IMR-90 (cell line): Measurements from ENCODE around the gene CCR3. TPM values are rescaled to one million over a fixed set of nuclear protein-coding genes. Genes with fewer than 3 reads are reported as not detected.

ENCODE experiments used
- ATAC-seq: fragments of 200-7000 bp; cut with Tn5 transposase; 2 replicates; pipeline ENCODE4 v1.9.1; 2020; ENCODE audit warnings: low read depth, mild to moderate bottlenecking, moderate library complexity
- BruUV-seq: library from RNA; stranded (reverse); fragments of 400-500 nt; replicated peaks from 2 replicates; lab custom pipeline; 2021; lab: Mats Ljungman, UMichigan
- CTCF ChIA-PET: fragments of 300-600 bp; formaldehyde crosslinking; extraction: SDS; loops from one replicate; lab custom pipeline; 2021; ENCODE audit warnings: antibody characterized with exemption; lab: Yijun Ruan, JAX
- POLR2A ChIA-PET: fragments of 300-600 bp; sonication (Branson Sonifier 250); formaldehyde crosslinking; loops from one replicate; lab custom pipeline; 2022; ENCODE audit warnings: antibody characterized with exemption; ENCODE audit not compliant: unreplicated experiment; lab: Charles Lee
- DNase-seq: peaks from one replicate; pipeline ENCODE4 v3.0.0; 2013
- H2AFZ ChIP-seq: replicated peaks from 2 replicates; pipeline ENCODE3; 2013; ENCODE audit warnings: low read length, mild to moderate bottlenecking; ENCODE audit not compliant: poor library complexity
- H2AK5ac ChIP-seq: 2 replicates; pipeline ENCODE4 v1.6.1; 2013; ENCODE audit warnings: low read depth, low read length, inconsistent platforms
- H2AK9ac ChIP-seq: replicated peaks from 2 replicates; pipeline ENCODE3; 2013; ENCODE audit warnings: mild to moderate bottlenecking, low read depth, low read length, moderate library complexity; ENCODE audit not compliant: poor library complexity
- H2BK120ac ChIP-seq: 2 replicates; pipeline ENCODE4 v1.6.1; 2013; ENCODE audit warnings: low read depth, low read length, inconsistent platforms
- H2BK15ac ChIP-seq: 3 replicates; pipeline ENCODE4 v1.6.1; 2013; ENCODE audit warnings: low read depth, low read length, inconsistent platforms
- H2BK20ac ChIP-seq: 2 replicates; pipeline ENCODE4 v1.6.1; 2013; ENCODE audit warnings: low read depth, mild to moderate bottlenecking, inconsistent platforms, low read length, moderate library complexity
- H2BK5ac ChIP-seq: 2 replicates; pipeline ENCODE4 v1.6.1; 2013; ENCODE audit warnings: mild to moderate bottlenecking, low read depth, low read length, inconsistent platforms; ENCODE audit not compliant: poor library complexity, severe bottlenecking
- H3K14ac ChIP-seq: replicated peaks from 2 replicates; pipeline ENCODE4 v1.6.1; 2013; ENCODE audit warnings: low read depth, low read length, inconsistent platforms
- H3K18ac ChIP-seq: 2 replicates; pipeline ENCODE4 v1.6.1; 2013; ENCODE audit warnings: low read depth, low read length, control low read depth
- H3K23ac ChIP-seq: 2 replicates; pipeline ENCODE4 v1.6.1; 2013; ENCODE audit warnings: low read depth, low read length, inconsistent platforms
- H3K27ac ChIP-seq: 2 replicates; pipeline ENCODE4 v1.5.1; 2013; ENCODE audit warnings: mild to moderate bottlenecking, control low read depth, low read length; ENCODE audit not compliant: insufficient read depth
- H3K27me3 ChIP-seq: 2 replicates; pipeline ENCODE4 v1.6.1; 2013; ENCODE audit warnings: low read length; ENCODE audit not compliant: control insufficient read depth, insufficient read depth
- H3K36me3 ChIP-seq: 2 replicates; pipeline ENCODE4 v1.6.1; 2013; ENCODE audit warnings: low read length, mixed read lengths; ENCODE audit not compliant: control insufficient read depth, insufficient read depth
- H3K4ac ChIP-seq: 2 replicates; pipeline ENCODE4 v1.6.1; 2013; ENCODE audit warnings: low read depth, low read length, inconsistent platforms
- H3K4me1 ChIP-seq: 2 replicates; pipeline ENCODE4 v1.6.1; 2013; ENCODE audit warnings: low read length, mixed read lengths; ENCODE audit not compliant: control insufficient read depth, insufficient read depth
- H3K4me2 ChIP-seq: 2 replicates; pipeline ENCODE4 v1.6.1; 2013; ENCODE audit warnings: low read depth, mild to moderate bottlenecking, control low read depth, low read length, moderate library complexity
- H3K4me3 ChIP-seq: 2 replicates; pipeline ENCODE4 v1.5.1; 2013; ENCODE audit warnings: low read depth, mild to moderate bottlenecking, control low read depth, low read length, moderate library complexity; ENCODE audit not compliant: insufficient read depth
- H3K56ac ChIP-seq: 2 replicates; pipeline ENCODE4 v1.6.1; 2013; ENCODE audit warnings: low read length, inconsistent platforms; ENCODE audit not compliant: insufficient read depth; ENCODE audit errors: extremely low read depth
- H3K79me1 ChIP-seq, 2 experiments: 2 replicates each; pipeline ENCODE4 v1.6.1; 2013; ENCODE audit warnings: low read length in 2 of 2, inconsistent platforms in 1 of 2, low read depth in 1 of 2
- H3K9ac ChIP-seq: 2 replicates; pipeline ENCODE4 v1.6.1; 2013; ENCODE audit warnings: low read depth, low read length, control low read depth
- H3K9me1 ChIP-seq: 2 replicates; pipeline ENCODE4 v1.6.1; 2013; ENCODE audit warnings: low read length, inconsistent platforms; ENCODE audit not compliant: insufficient read depth
- H3K9me3 ChIP-seq: 2 replicates; pipeline ENCODE4 v1.6.1; 2013; ENCODE audit warnings: low read length; ENCODE audit not compliant: control insufficient read depth, insufficient read depth
- H4K20me1 ChIP-seq: 2 replicates; pipeline ENCODE4 v1.6.1; 2013; ENCODE audit warnings: low read length, inconsistent platforms; ENCODE audit not compliant: insufficient read depth
- H4K5ac ChIP-seq: 2 replicates; pipeline ENCODE4 v1.6.1; 2013; ENCODE audit warnings: mild to moderate bottlenecking, low read depth, low read length, control low read depth
- H4K8ac ChIP-seq, 2 experiments: 2 replicates each; pipeline ENCODE4 v1.6.1; 2013; ENCODE audit warnings: low read depth in 2 of 2, low read length in 2 of 2, control low read depth in 1 of 2, inconsistent platforms in 1 of 2
- H4K91ac ChIP-seq: 2 replicates; pipeline ENCODE4 v1.6.1; 2013; ENCODE audit warnings: low read depth, low read length, inconsistent platforms; ENCODE audit not compliant: insufficient read depth
- FOS ChIP-seq: fragments of 150-350 bp; IDR thresholded peaks from 2 replicates; pipeline ENCODE4 v1.6.1; 2016; ENCODE audit warnings: low read depth, low read length
- RAD21 ChIP-seq: IDR thresholded peaks from 2 replicates; pipeline ENCODE4 v1.6.1; 2012; ENCODE audit warnings: low read length, improper control_type of control experiment
- WGBS, 2 experiments: methylation state at CpG; one replicate each; pipeline versions ENCODE4 v1.1.5 to v1.1.7; 2013; ENCODE audit warnings: missing lambda C conversion rate in 2 of 2; ENCODE audit not compliant: insufficient read length in 1 of 2; ENCODE audit errors: extremely low coverage in 2 of 2; 5-methylcytosine and 5-hydroxymethylcytosine counted together
- dilution Hi-C: fragments of 300-500 bp; cut with HindIII; formaldehyde crosslinking; loops from one replicate; pipeline ENCODE4 v1.14.3; 2018; ENCODE audit warnings: low sequenced_read_pairs; ENCODE audit not compliant: unreplicated experiment
- in situ Hi-C: fragments of 300-500 bp; cut with MboI; formaldehyde crosslinking; loops from 3 replicates; pipeline ENCODE4 v1.14.3; 2019; ENCODE audit warnings: low sequenced_read_pairs, inconsistent platforms, mixed read lengths
- intact Hi-C: fragments of 100-400 bp; cut with micrococcal nuclease; formaldehyde crosslinking; loops from 2 replicates; pipeline ENCODE4 v1.10.0; 2022
- polyA plus RNA-seq, 3 experiments: library from polyadenylated mRNA; depleted of rRNA; stranded (reverse); fragments of >200 nt; gene quantifications; 2 replicates each; pipeline ENCODE4 v1.2.3, GENCODE V29; 2012; ENCODE audit warnings: low replicate concordance in 1 of 3
- total RNA-seq: library from RNA; depleted of rRNA; stranded (reverse); fragments of >200 nt; gene quantifications from 2 replicates; pipeline ENCODE4 v1.2.3, GENCODE V29; 2012
- TF ChIP-seq, protein P1 (sequence below): fragments of 150-350 bp; IDR thresholded peaks from 2 replicates; pipeline ENCODE4 v1.6.1; 2017; ENCODE audit warnings: mild to moderate bottlenecking, antibody characterized with exemption, low read length, low read depth

Gene CCR3
- total and polyA plus RNA-seq, 2 of the 4 experiments (the other 2 are of a cell fraction) = not detected

- Histone ChIP-seq H3K9me3 (no peaks in the 10 kb centered on the region), H2BK120ac (no peak overlapping the region), H3K4me3 (no peak overlapping the region), H4K91ac (no peak overlapping the region), H3K36me3 (no peaks in the 10 kb centered on the region), H4K20me1 (no peaks in the 10 kb centered on the region), H2BK20ac (no peak overlapping the region), H3K9ac (no peak overlapping the region), H3K27ac (no peak overlapping the region), H3K9me1 (0 out of 2 replicates have a peak, but pooled peaks cover 2% of the 10 kb centered on the region), H2AFZ (no peak overlapping the region), H2BK5ac (no peak overlapping the region), H3K4me1 (no peaks in the 10 kb centered on the region), H3K56ac (no peak overlapping the region), H2AK5ac (no peak overlapping the region), H3K14ac (no peak overlapping the region), H3K23ac (no peak overlapping the region), H3K4me2 (no peak overlapping the region), H2BK15ac (no peak overlapping the region), H2AK9ac (no peak overlapping the region), H3K27me3 (peaks cover 8% of the 10 kb centered on the region), H4K8ac (no peak overlapping the region), H3K4ac (no peak overlapping the region), H3K79me1 (no peaks in the 10 kb centered on the region), H3K18ac (no peak overlapping the region), H4K5ac (no peak overlapping the region)
- DNase-seq (no peak), ATAC-seq (no peak)
- BruUV-seq = no TSS peak
- TF ChIP-seq RAD21 (no peak), FOS (no peak)
- TF ChIP-seq, protein P1, sequence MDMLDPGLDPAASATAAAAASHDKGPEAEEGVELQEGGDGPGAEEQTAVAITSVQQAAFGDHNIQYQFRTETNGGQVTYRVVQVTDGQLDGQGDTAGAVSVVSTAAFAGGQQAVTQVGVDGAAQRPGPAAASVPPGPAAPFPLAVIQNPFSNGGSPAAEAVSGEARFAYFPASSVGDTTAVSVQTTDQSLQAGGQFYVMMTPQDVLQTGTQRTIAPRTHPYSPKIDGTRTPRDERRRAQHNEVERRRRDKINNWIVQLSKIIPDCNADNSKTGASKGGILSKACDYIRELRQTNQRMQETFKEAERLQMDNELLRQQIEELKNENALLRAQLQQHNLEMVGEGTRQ = no peak
- ChIA-PET POLR2A (no interaction called here), CTCF (no interaction called here)
- intact Hi-C loops = no loop called here
- no CpG with 5 or more reads among the region's 6 CpGs for WGBS, 2 experiments
- in situ Hi-C loops = no loop called here
- dilution Hi-C loops = no loop called here
Measured at GRCh38 chr3:46284981-46285683, 42.9 kb downstream of the CCR3 start.
